Measurements from ENCODE around the gene MYH9.

Gene MYH9

GRCh38 chr22:36350751-36351594 is 36.8 kb downstream of the MYH9 start (continued):
- TF ChIP-seq ZNF521 (tag by site-specific recombination; IDR thresholded peaks at IDR 0.05) (no peak), ZNF146 (tag by site-specific recombination; IDR thresholded peaks at IDR 0.05) (no peak), ZNF837 (tag by site-specific recombination; IDR thresholded peaks at IDR 0.05) (no peak), KLF16 (tag by site-specific recombination; IDR thresholded peaks at IDR 0.05) (no peak), ZNF530 (tag by site-specific recombination; IDR thresholded peaks at IDR 0.05; ENCODE audit: low read depth) (no peak), ZNF354C (tag by site-specific recombination; IDR thresholded peaks at IDR 0.05; ENCODE audit: borderline replicate concordance, low read depth) (no peak), ZNF10 (tag by site-specific recombination; IDR thresholded peaks at IDR 0.05) (no peak), ZNF169 (tag by site-specific recombination; IDR thresholded peaks at IDR 0.05) (no peak), ZNF335 (tag by site-specific recombination; conservative IDR thresholded peaks at IDR 0.05) (0 out of 2 replicates have a peak, but pooled peaks have one; percentile 15)

GRCh38 chr22:36349726-36350125 is 38.0 kb downstream of the MYH9 start:
- peak overlapping the region; percentile 39 for H3K27ac ChIP-seq (ENCODE audit: extremely low read depth, low read depth, low read length)

GRCh38 chr22:36348760-36349159 is 39.0 kb downstream of the MYH9 start:
- peaks cover 33% of the 10 kb centered on the region for H3K4me1 ChIP-seq (ENCODE audit: control insufficient read depth, insufficient read depth, low read length)
- H3K4me3 ChIP-seq (ENCODE audit: low read depth, low read length): no peak overlapping the region
- ChIA-PET CTCF (interaction anchor here (1.1 kb wide), 2 partner anchors 21 to 121 kb away, joined by 3 to 4 read pairs; no protein-coding TSS in a partner anchor), POLR2A (no interaction called here)
- H3K27ac ChIP-seq (ENCODE audit: extremely low read depth, low read depth, low read length): no peak overlapping the region
- H3K36me3 ChIP-seq (ENCODE audit: control insufficient read depth in 2 of 2, insufficient read depth in 1 of 2, low read length in 2 of 2): peaks cover 9 to 43% of the 10 kb centered on the region in 2 experiments; a peak in 2 of 3 replicates
- H3K9me3 ChIP-seq (ENCODE audit: control insufficient read depth, insufficient read depth, low read depth, low read length): no peaks in the 10 kb centered on the region
- TF ChIP-seq INSM2 (tag by site-specific recombination; IDR thresholded peaks at IDR 0.05) (no peak), ZNF791 (tag by site-specific recombination; IDR thresholded peaks at IDR 0.05) (no peak), ZNF239 (tag by site-specific recombination; IDR thresholded peaks at IDR 0.05) (no peak), HOXC10 (CRISPR knock-in tag; IDR thresholded peaks at IDR 0.05) (no peak), ZNF169 (tag by site-specific recombination; IDR thresholded peaks at IDR 0.05) (no peak), ZNF707 (tag by site-specific recombination; IDR thresholded peaks at IDR 0.05) (no peak), ZNF138 (tag by site-specific recombination; IDR thresholded peaks at IDR 0.05; ENCODE audit: borderline replicate concordance) (no peak), ZNF112 (tag by site-specific recombination; IDR thresholded peaks at IDR 0.05) (no peak), ZNF398 (tag by site-specific recombination; IDR thresholded peaks at IDR 0.05) (no peak), ZFP3 (tag by site-specific recombination; IDR thresholded peaks at IDR 0.05; ENCODE audit: low read depth) (no peak), ZNF175 (tag by site-specific recombination; IDR thresholded peaks at IDR 0.05) (no peak), ZNF76 (tag by site-specific recombination; IDR thresholded peaks at IDR 0.05; ENCODE audit: borderline replicate concordance, low read depth) (no peak)

More at GRCh38 chr22:36349726-36350125, 38.0 kb downstream of the MYH9 start:
- Histone ChIP-seq H3K9me3 (ENCODE audit: control insufficient read depth, insufficient read depth, low read depth, low read length) (no peaks in the 10 kb centered on the region), H3K4me1 (ENCODE audit: control insufficient read depth, insufficient read depth, low read length) (peaks cover 33% of the 10 kb centered on the region), H3K4me3 (ENCODE audit: low read depth, low read length) (no peak overlapping the region), H3K36me3 (ENCODE audit: control insufficient read depth in 2 of 2, insufficient read depth in 1 of 2, low read length in 2 of 2) (peaks cover 9 to 34% of the 10 kb centered on the region in 2 experiments; a peak in 2 of 3 replicates)
- CTCF ChIA-PET: interaction anchor here (1.1 kb wide), 1 partner anchor 22 kb away, joined by 3 read pairs; no protein-coding TSS in a partner anchor
- no peak for TF ChIP-seq ZNF211 (tag by site-specific recombination; IDR thresholded peaks at IDR 0.05; ENCODE audit: low read depth)
- no peak for TF ChIP-seq KLF1 (tag by site-specific recombination; IDR thresholded peaks at IDR 0.05)
- TF ChIP-seq PRDM10 (tag by site-specific recombination; IDR thresholded peaks at IDR 0.05): 0 out of 2 replicates have a peak, but pooled peaks have one; percentile 21
- TF ChIP-seq KLF7 (tag by site-specific recombination; IDR thresholded peaks at IDR 0.05; ENCODE audit: borderline replicate concordance): no peak
- no peak for TF ChIP-seq TRIM28 (IDR thresholded peaks at IDR 0.05; ENCODE audit: borderline replicate concordance, low read length)
- POLR2A ChIA-PET: no interaction called here

Data from HEK293 (cell line).